SU-DHL-6 (cell line): ENCODE data around the gene ZMYND8.

Source experiments
- EZH2phosphoT487 ChIP-seq: fragments of 200-600 bp; sonication (generic), shearing (Covaris generic); conservative IDR thresholded peaks from 2 replicates; pipeline ENCODE4 v1.6.1; 2018; ENCODE audit warnings: mild to moderate bottlenecking, antibody characterized with exemption, low read length, moderate library complexity, mixed read lengths
- TF ChIP-seq, protein P1 (sequence below): fragments of 200-600 bp; sonication (generic); IDR thresholded peaks from one replicate; pipeline ENCODE4 v1.5.1; 2017; ENCODE audit warnings: antibody characterized with exemption, mild to moderate bottlenecking, low read length, moderate library complexity; ENCODE audit not compliant: insufficient read depth, poor library complexity, severe bottlenecking

- TF ChIP-seq, protein P1, sequence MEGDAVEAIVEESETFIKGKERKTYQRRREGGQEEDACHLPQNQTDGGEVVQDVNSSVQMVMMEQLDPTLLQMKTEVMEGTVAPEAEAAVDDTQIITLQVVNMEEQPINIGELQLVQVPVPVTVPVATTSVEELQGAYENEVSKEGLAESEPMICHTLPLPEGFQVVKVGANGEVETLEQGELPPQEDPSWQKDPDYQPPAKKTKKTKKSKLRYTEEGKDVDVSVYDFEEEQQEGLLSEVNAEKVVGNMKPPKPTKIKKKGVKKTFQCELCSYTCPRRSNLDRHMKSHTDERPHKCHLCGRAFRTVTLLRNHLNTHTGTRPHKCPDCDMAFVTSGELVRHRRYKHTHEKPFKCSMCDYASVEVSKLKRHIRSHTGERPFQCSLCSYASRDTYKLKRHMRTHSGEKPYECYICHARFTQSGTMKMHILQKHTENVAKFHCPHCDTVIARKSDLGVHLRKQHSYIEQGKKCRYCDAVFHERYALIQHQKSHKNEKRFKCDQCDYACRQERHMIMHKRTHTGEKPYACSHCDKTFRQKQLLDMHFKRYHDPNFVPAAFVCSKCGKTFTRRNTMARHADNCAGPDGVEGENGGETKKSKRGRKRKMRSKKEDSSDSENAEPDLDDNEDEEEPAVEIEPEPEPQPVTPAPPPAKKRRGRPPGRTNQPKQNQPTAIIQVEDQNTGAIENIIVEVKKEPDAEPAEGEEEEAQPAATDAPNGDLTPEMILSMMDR = no peak
- TF ChIP-seq EZH2phosphoT487 = no peak
Measured at GRCh38 chr20:47304287-47304686, 52.2 kb downstream of the ZMYND8 start.
